GM21825 (cell line): Measurements from ENCODE around the gene PDE1C.
"Not testable (repeated sequence)": the region's sequence is repeated elsewhere in the genome, so short reads cannot be mapped to it uniquely, and the experiment has no call there.

Source experiments
- ATAC-seq: cut with Tn5 transposase; IDR thresholded peaks from one replicate; pipeline ENCODE4 v1.9.1; 2021; ENCODE audit warnings: mild to moderate bottlenecking, moderate library complexity; ENCODE audit not compliant: unreplicated experiment

The PDE1C gene

GRCh38 chr7:32070406-32071360, at the start of gene PDE1C:
TSS of gene PDE1C (minus strand) at chr7:32070407.
- ATAC-seq = no peak

DNA sequence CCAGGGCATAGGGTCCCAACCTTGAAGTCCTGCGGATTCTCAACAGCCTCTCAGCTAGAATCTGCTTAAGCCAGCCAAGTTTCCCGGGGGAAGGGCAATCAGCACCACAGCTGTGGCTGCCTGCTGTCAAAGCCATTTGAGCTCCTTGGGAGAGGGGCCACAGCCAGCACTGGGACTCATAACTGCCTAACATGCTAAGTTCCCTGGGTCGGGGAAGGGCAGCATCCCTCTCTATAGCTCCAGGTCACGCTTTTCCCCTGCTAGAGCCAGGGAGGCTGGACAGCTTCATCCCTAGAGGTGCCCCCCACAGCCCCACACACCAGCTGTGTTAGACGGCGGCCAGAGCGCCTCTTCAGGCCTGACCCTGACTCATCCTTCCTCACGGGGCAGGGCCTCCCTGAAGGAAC, 49.6 kb upstream of the PDE1C start:
- ATAC-seq = no peak

DNA sequence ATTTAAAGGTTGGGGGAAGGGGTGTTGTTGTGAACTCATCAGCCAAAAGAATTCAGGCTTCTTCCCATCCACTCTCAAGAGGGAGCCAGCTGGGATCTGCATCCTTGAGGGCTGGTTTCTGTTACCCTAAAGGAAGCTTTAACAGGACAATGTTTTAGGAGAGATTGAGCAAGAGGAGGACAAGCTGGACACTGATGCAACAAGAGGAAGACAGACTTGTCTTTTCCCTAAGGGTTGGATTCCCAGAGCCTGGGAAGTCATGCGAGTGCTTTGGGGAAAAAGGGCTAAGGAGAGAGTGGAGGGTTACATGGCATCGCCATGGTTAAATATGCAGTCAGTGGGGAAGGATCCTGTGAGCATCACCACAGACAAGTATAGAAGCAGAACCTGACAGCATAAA, 47.6 kb upstream of the PDE1C start:
- no peak for ATAC-seq

GRCh38 chr7:32116436-32116835, 46.2 kb upstream of the PDE1C start:
- no peak for ATAC-seq

DNA sequence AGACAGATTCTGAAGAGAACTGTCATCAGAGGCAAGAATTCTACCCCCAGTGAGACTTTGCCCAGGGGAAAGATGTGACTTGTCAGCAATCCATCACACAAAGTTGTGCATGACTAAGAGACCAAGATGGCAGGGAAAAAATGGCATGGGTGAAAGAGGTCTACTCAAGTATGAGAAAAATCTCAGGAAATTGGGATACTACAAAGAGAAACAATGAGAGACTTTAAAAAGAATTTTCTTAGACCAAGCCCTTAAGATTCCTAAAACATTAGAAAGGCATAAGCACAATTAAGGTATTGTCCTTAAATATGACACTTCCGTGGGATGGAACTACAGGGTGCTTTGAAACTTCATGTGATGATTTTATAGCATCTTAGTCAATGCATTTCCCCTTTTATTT, 45.6 kb upstream of the PDE1C start:
- no peak for ATAC-seq

DNA sequence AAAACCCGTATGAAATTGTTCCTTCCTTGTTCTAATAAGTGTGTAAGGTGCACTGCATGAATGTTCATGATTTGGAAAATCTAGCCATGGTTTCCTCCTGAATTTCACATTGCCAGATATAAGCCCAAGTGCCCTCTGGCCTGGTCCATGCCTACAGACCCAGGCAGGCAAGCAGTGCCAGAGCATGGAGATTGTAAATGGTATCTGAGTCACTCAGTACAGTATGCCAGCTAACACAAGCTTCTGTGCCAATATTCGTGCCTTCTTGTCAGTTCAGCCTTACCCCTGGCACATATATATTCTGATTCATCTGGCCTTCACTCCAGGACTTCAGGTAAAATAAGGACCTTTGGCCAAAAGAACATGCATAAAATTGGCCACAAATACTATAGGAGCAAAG, 38.4 kb upstream of the PDE1C start:
- no peak for ATAC-seq

DNA sequence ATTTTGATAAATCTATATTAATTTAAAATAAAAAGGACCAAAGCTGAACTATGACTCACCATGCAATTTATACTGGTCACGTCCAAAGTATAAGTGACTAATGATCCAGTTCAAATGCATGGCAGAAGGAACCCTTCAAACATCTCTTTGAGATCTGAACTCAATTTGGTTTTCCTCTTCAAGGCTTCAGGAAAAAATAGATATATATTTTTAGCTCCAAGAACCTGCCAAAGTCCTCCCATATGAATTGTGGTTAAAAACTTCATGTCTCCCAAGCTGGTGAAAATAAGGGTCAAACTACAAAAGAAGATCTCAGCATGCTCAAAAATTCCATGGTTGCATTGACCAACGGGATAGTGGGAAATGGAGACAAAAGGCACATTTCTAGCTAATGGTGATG, 34.6 kb upstream of the PDE1C start:
- no peak for ATAC-seq

- ATAC-seq = no peak
Observed at GRCh38 chr7:32103361-32103760, 33.2 kb upstream of the PDE1C start.

DNA sequence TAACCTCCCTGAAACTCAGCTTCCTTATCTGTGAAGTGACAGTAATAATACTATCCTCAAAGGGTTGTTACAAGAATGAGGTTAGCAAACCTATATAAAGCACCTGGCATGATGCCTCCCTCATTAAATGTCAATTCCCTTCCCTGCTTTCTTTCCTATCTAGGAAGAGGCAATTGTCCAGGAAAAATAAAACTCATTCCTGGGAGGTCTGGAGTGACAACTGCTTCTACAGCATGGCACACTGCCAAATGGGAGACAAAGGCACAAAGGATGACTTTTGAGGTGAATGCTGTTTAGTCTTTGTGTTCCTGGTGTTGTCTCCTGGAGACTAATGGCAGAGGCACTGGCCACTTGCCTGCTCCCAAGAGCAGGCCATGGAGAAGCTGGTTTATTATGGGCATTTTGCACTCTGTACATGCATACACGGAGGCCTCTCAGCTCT, 32.2 kb upstream of the PDE1C start:
- no peak for ATAC-seq

DNA sequence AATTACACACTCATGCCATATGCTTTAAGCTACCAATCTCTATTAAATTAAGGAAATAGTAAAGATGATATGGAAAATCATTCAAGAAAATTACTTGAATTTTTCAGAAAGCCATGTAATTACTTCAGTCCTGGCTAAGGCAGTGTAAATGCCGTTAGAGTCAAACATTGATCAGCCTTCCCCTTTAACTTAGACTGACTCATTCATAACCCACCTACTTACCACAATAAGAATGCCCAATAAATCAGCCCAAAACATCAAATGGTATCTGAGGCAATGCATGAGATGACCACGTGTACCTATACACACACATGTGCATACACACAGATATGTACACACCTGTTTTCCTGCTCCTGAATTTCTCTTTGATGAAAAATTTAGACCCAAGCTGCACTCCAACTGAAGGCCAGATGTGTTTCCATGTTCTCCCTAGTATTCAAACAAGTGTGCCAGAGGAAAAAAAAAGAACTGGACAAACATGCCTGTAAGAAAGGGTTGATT, 30.2 kb upstream of the PDE1C start:
- ATAC-seq = no peak

GRCh38 chr7:32094516-32094915, 24.3 kb upstream of the PDE1C start:
- ATAC-seq = no peak

DNA sequence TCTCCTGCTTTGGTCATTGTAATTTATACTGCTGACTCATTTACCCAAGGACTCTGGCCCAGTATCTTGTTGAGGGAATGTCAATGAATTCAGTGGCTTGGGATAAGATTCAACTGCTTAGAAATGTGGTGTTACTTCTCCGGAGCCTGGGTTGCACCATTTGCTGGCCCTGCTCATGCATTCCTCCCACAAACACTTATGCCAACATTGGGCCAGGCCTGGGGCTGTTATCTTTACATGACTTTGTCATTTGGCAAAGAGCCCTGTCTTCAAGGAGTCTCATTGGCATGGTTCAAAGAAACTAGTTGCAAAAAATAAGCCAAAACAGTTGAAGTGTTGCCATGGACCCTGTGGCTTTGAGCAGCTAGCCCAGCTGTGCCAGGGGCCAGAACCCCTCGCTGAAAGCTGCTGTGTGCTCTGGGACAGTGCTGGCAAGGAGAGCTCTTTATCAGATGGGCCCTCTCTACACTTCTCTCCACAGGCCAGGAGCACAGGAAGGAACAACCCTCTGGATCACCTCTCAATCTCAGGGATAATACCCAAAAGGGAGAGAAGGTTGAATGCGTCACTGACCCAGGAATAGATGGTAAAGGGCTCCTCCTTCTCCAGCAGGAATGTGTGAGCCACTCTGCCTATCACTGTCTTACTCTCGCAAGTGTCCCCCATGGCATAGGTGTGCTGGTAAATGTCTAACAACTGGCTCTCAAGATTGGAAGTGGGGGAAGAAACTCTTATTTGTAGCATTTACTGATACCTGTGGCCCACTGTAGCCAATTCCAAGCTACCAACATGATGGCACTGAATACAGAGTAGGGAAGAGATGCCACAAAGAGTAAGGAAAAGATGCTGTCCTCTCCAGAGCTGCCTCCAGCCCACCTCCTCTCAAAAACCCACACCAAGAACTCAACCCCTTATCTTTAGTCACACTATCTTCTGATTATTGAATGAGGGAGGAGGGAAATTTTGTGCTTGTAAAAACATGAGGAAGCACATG, 23.5 kb upstream of the PDE1C start:
- no peak for ATAC-seq

- ATAC-seq = no peak
Observed at GRCh38 chr7:32092346-32092745, 22.1 kb upstream of the PDE1C start.

DNA sequence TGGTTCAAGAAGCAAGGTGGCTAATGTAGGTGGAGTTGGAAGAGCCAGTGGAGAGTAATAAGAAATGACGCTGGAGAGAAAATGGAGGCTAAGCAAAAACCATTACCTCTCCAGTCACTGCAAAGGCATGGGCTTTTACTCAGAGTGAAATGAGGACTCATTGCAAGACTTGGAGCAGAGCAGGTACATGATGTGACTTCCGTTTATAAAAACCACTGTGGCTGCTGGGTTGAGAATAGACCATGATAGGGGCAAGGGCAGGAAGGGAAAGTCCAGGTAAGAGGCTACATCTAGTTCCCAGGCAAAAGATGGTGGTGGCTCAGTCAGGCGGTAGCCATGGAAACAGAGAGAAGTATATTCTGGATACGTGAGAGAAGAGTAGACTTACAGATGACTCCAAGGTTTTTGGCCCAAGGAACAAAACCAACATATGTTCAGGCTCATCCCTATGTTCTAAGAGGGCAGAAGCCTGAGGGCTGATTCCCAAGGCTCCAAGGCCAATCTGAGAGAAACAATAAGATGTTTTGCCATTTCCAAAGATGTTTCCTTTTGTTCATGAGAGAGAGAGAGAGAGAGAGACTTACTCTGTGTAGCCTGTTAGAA, 21.5 kb upstream of the PDE1C start:
- no peak for ATAC-seq

- no peak for ATAC-seq
Observed at GRCh38 chr7:32089678-32090077, 19.5 kb upstream of the PDE1C start.

GRCh38 chr7:32089256-32089655, 19.0 kb upstream of the PDE1C start:
- no peak for ATAC-seq

GRCh38 chr7:32088451-32088881, 18.3 kb upstream of the PDE1C start:
- no peak for ATAC-seq

DNA sequence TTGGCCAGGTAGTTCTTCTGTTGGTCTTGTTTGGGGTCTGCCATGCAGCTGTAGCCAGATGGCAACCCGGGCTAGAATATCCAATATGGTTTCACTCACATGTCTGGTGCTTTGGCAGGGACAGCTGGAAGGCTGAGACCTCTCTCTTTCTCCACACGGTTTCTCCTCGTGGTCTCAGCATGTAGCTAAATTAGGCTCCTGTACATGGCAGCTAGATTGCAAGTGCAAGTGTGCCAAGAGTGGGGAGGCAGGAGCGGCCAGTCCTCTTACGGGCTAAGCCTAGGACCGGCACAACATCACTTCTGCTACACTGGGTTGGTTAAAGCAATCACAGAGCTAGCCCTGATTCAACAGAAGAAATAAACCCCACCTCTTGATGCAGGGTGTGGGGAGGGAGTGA, 9.3 kb upstream of the PDE1C start:
- ATAC-seq = no peak

- no peak for ATAC-seq
Observed at GRCh38 chr7:32078824-32079223, 8.6 kb upstream of the PDE1C start.

DNA sequence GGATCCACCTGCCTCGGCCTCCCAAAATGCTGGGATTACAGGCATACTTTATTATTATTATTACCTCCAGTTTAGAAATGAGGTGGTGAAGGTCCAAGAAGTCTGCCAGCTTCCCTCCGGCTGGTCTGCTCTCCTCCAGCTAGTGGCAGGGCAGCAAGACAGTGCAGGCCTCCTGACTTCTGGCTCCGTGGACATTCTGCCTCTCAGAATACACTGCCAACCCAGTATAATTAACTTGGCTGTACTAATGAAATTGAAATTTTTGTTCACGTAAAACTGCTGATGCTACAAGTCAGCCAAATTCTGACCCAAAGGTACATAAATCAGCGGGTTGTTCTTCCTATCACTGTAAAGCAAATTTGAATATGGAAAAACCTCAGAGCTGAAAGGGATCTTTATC, 7.6 kb upstream of the PDE1C start:
- ATAC-seq = no peak

GRCh38 chr7:32076802-32077201, 6.6 kb upstream of the PDE1C start:
- ATAC-seq = not testable (repeated sequence)
